ENCODE measurements around the gene DNAJC2.

Gene DNAJC2

DNA sequence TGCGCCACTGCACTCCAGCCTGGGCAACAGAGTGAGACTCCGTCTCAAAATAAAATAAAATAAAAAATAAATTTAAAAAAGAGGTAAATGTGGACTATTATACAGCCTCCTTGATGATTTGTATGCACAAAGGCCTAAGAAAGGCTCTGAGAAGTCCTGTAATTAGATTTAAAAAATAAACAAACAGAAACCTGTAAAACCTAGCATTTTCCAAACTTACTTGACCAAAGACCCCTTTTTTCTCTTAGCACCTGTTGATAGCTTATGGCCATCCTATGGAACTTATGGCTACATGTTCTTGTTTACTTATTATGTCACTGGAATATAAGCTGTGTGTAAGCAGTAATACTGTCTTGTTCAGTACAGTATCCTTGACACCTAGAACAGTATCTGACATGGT is 5.7 kb downstream of the DNAJC2 start:
- Histone ChIP-seq H3K79me2 (ENCODE audit: insufficient read depth, low read depth) (peaks cover 92% of the 10 kb centered on the region), H3K4me1 (ENCODE audit: low read depth, poor library complexity, severe bottlenecking) (peaks cover 27% of the 10 kb centered on the region), H2AFZ (ENCODE audit: low read depth) (no peak overlapping the region), H4K20me1 (ENCODE audit: insufficient read depth) (no peaks in the 10 kb centered on the region), H3K27me3 (ENCODE audit: insufficient read depth, low read depth) (no peaks in the 10 kb centered on the region), H3K9ac (no peak overlapping the region), H3K36me3 (ENCODE audit: insufficient read depth) (peaks cover 26% of the 10 kb centered on the region; the same call in 1 of the 2 replicates), H3K4me3 (IDR thresholded peaks at IDR 0.05; ENCODE audit: insufficient read depth, low read depth, low read length) (no peak overlapping the region), H3K27ac (no peak overlapping the region), H3K4me2 (no peak overlapping the region)
- TF ChIP-seq, protein P1, sequence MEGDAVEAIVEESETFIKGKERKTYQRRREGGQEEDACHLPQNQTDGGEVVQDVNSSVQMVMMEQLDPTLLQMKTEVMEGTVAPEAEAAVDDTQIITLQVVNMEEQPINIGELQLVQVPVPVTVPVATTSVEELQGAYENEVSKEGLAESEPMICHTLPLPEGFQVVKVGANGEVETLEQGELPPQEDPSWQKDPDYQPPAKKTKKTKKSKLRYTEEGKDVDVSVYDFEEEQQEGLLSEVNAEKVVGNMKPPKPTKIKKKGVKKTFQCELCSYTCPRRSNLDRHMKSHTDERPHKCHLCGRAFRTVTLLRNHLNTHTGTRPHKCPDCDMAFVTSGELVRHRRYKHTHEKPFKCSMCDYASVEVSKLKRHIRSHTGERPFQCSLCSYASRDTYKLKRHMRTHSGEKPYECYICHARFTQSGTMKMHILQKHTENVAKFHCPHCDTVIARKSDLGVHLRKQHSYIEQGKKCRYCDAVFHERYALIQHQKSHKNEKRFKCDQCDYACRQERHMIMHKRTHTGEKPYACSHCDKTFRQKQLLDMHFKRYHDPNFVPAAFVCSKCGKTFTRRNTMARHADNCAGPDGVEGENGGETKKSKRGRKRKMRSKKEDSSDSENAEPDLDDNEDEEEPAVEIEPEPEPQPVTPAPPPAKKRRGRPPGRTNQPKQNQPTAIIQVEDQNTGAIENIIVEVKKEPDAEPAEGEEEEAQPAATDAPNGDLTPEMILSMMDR (conservative IDR thresholded peaks at IDR 0.05; ENCODE audit: low read depth, low read length), result no peak

DNA sequence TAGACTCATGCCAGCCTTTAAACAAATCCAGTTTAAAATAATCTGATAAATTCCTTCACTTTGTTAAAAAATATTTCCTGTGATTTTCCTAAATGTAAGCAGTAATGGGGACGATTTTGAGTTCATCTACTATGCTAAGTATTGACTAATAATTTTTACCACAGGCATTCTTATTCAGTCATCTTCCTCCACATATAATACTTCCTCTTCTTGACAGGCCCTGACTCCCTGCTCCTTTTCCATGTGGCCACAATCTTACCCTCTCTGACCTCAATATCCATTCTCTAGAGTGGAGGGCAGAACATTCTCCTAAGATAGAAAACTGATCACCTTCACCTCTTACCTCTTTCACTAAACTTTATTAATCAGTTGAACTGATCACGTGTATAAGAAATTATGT is 7.8 kb downstream of the DNAJC2 start:
- H3K4me2 ChIP-seq, result no peak overlapping the region
- H3K9ac ChIP-seq, result no peak overlapping the region
- H3K4me1 ChIP-seq (ENCODE audit: low read depth, poor library complexity, severe bottlenecking), result peaks cover 8% of the 10 kb centered on the region
- TF ChIP-seq, protein P1 (conservative IDR thresholded peaks at IDR 0.05; ENCODE audit: low read depth, low read length), result no peak
- H3K27ac ChIP-seq, result no peak overlapping the region
- H3K79me2 ChIP-seq (ENCODE audit: insufficient read depth, low read depth), result peaks cover 90% of the 10 kb centered on the region
- no peak overlapping the region for H3K4me3 ChIP-seq (IDR thresholded peaks at IDR 0.05; ENCODE audit: insufficient read depth, low read depth, low read length)
- H3K36me3 ChIP-seq (ENCODE audit: insufficient read depth), result peaks cover 26% of the 10 kb centered on the region; the same call in 1 of the 2 replicates
- H2AFZ ChIP-seq (ENCODE audit: low read depth), result no peak overlapping the region
- no peaks in the 10 kb centered on the region for H3K27me3 ChIP-seq (ENCODE audit: insufficient read depth, low read depth)
- no peaks in the 10 kb centered on the region for H4K20me1 ChIP-seq (ENCODE audit: insufficient read depth)

DNA sequence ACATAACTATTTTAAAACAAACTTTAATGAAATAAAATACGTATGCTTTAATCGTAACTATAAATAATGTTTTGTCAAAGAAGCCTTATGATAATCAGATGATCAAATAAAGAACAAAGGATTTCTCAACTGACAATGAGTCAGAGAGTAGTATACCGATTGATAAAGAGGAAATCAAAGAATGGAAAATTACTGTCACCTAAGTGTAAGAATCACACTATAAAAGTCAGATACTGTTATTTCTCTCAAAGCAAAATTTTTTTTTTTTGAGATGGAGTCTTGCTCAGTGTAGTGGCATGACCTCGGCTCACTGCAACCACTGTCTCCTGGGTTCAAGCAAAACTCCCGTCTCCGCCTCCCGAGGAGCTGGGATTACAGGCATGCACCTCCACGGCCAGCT is 18.8 kb downstream of the DNAJC2 start:
- TF ChIP-seq, protein P1 (conservative IDR thresholded peaks at IDR 0.05; ENCODE audit: low read depth, low read length), result no peak
- H3K36me3 ChIP-seq (ENCODE audit: insufficient read depth), result peaks cover 8% of the 10 kb centered on the region; the same call in 1 of the 2 replicates

DNA sequence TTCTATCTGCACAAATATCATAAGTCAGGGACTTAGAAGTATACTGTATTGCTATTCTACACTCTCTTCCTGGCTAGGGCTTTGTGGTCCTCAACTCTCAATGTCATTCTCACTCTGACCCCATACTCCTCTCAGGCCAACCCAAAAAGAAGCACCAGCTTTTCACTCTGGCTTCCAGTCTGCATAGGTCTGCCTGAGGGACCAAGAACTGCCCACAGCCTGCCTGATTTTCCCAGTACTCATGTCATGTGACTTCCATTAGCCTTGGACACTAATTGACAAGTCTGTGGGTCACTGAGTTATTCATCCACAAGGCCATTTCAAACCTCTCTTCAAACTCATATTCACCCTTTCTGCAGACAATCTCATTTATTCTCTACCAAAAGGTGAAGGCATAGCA is 27.6 kb downstream of the DNAJC2 start:
- Histone ChIP-seq H2AFZ (ENCODE audit: low read depth) (no peak overlapping the region), H3K79me2 (ENCODE audit: insufficient read depth, low read depth) (0 out of 2 replicates have a peak, but pooled peaks cover 7% of the 10 kb centered on the region), H3K4me1 (ENCODE audit: low read depth, poor library complexity, severe bottlenecking) (no peaks in the 10 kb centered on the region), H3K36me3 (ENCODE audit: insufficient read depth) (peaks cover 30% of the 10 kb centered on the region; the same call in 1 of the 2 replicates), H3K27ac (peak overlapping the region; percentile 5; the same call in 1 of the 2 replicates), H3K27me3 (ENCODE audit: insufficient read depth, low read depth) (no peaks in the 10 kb centered on the region), H3K4me2 (no peak overlapping the region), H4K20me1 (ENCODE audit: insufficient read depth) (no peaks in the 10 kb centered on the region; the same call in 1 of the 2 replicates), H3K4me3 (IDR thresholded peaks at IDR 0.05; ENCODE audit: insufficient read depth, low read depth, low read length) (no peak overlapping the region), H3K9ac (no peak overlapping the region)
- TF ChIP-seq, protein P1 (conservative IDR thresholded peaks at IDR 0.05; ENCODE audit: low read depth, low read length), result no peak

More for the DNA sequence above, 18.8 kb downstream of the DNAJC2 start:
- Histone ChIP-seq H3K4me3 (IDR thresholded peaks at IDR 0.05; ENCODE audit: insufficient read depth, low read depth, low read length) (no peak overlapping the region), H3K27ac (no peak overlapping the region), H2AFZ (ENCODE audit: low read depth) (no peak overlapping the region), H3K4me1 (ENCODE audit: low read depth, poor library complexity, severe bottlenecking) (no peaks in the 10 kb centered on the region), H3K4me2 (no peak overlapping the region), H3K79me2 (ENCODE audit: insufficient read depth, low read depth) (peaks cover 28% of the 10 kb centered on the region), H4K20me1 (ENCODE audit: insufficient read depth) (no peaks in the 10 kb centered on the region), H3K27me3 (ENCODE audit: insufficient read depth, low read depth) (no peaks in the 10 kb centered on the region), H3K9ac (no peak overlapping the region)

Data from KMS-11 (cell line).